RCC 7860 (cell line): Measurements from ENCODE around the gene EIF2B2.

Experiments used
- DNase-seq: peaks from one replicate; pipeline ENCODE4 v3.0.0-alpha.2; 2015; ENCODE audit warnings: low spot score
- FAIRE-seq: peaks from 2 replicates; lab custom pipeline; 2012; peaks lifted over from hg19 to GRCh38; lab: Jason Lieb, UNC

The EIF2B2 gene

GRCh38 chr14:75040959-75041358 lies 38.2 kb downstream of the EIF2B2 start:
- DNase-seq (no peak), FAIRE-seq (no peak)

GRCh38 chr14:75041613-75042012 lies 38.9 kb downstream of the EIF2B2 start:
- FAIRE-seq = peak; percentile 48
- peak; percentile 53 for DNase-seq

GRCh38 chr14:75042035-75042434 lies 39.3 kb downstream of the EIF2B2 start:
- DNase-seq (no peak), FAIRE-seq (no peak)

GRCh38 chr14:75044322-75044721 lies 41.6 kb downstream of the EIF2B2 start:
- peak; percentile 45 for FAIRE-seq
- peak; percentile 48 for DNase-seq

- DNase-seq (no peak), FAIRE-seq (no peak)
Measured at GRCh38 chr14:75044752-75045151, 42.0 kb downstream of the EIF2B2 start.

- DNase-seq (no peak), FAIRE-seq (no peak)
Measured at GRCh38 chr14:75046275-75046674, 43.6 kb downstream of the EIF2B2 start.

- FAIRE-seq = no peak
- DNase-seq = peak; percentile 44
Measured at GRCh38 chr14:75046899-75047298, 44.2 kb downstream of the EIF2B2 start.

- no peak for FAIRE-seq
- DNase-seq = no peak
Measured at GRCh38 chr14:75047506-75047905, 44.8 kb downstream of the EIF2B2 start.

GRCh38 chr14:75048101-75048500 lies 45.4 kb downstream of the EIF2B2 start:
- DNase-seq (no peak), FAIRE-seq (no peak)

- FAIRE-seq = no peak
- no peak for DNase-seq
Measured at GRCh38 chr14:75049136-75049535, 46.4 kb downstream of the EIF2B2 start.

GRCh38 chr14:75049731-75050201 lies 47.0 kb downstream of the EIF2B2 start:
- FAIRE-seq (no peak), DNase-seq (no peak)

GRCh38 chr14:75050852-75051555 lies 48.3 kb downstream of the EIF2B2 start, which contains the start of gene MLH3:
MLH3 (minus strand) TSS chr14:75051467; CDS start chr14:75049655, 1,812 bp downstream.
- no peak for FAIRE-seq
- peak; percentile 64 for DNase-seq

- FAIRE-seq (peak; percentile 2), DNase-seq (no peak)
Measured at GRCh38 chr14:75051556-75051899, 48.8 kb downstream of the EIF2B2 start.

- FAIRE-seq (no peak), DNase-seq (no peak)
Measured at GRCh38 chr14:75053396-75054291, 50.9 kb downstream of the EIF2B2 start.

- DNase-seq (no peak), FAIRE-seq (no peak)
Measured at GRCh38 chr14:75054421-75054820, 51.7 kb downstream of the EIF2B2 start.

- FAIRE-seq (no peak), DNase-seq (no peak)
Measured at GRCh38 chr14:75059642-75060041, 56.9 kb downstream of the EIF2B2 start.

GRCh38 chr14:75060420-75060819 lies 57.7 kb downstream of the EIF2B2 start:
- FAIRE-seq (no peak), DNase-seq (no peak)
